HG03520 (cell line): ENCODE results near the gene CACNA1I.

Source experiments
- ATAC-seq: cut with Tn5 transposase; IDR thresholded peaks from one replicate; pipeline ENCODE4 v1.9.1; 2021; ENCODE audit warnings: mild to moderate bottlenecking, moderate library complexity; ENCODE audit not compliant: unreplicated experiment

The CACNA1I gene

GRCh38 chr22:39664485-39665200 is 94.1 kb downstream of the CACNA1I start:
- ATAC-seq, result no peak

GRCh38 chr22:39665229-39665628 is 94.7 kb downstream of the CACNA1I start:
- ATAC-seq, result no peak

- no peak for ATAC-seq
Measured at GRCh38 chr22:39665661-39666431, 95.3 kb downstream of the CACNA1I start.

GRCh38 chr22:39666495-39666894 is 95.9 kb downstream of the CACNA1I start:
- ATAC-seq, result no peak

GRCh38 chr22:39666926-39667325 is 96.4 kb downstream of the CACNA1I start:
- ATAC-seq, result no peak

GRCh38 chr22:39669432-39669831 is 98.9 kb downstream of the CACNA1I start:
- ATAC-seq, result no peak

- ATAC-seq, result no peak
Measured at GRCh38 chr22:39671936-39672335, 101.4 kb downstream of the CACNA1I start.

- no peak for ATAC-seq
Measured at GRCh38 chr22:39674536-39674935, 104.0 kb downstream of the CACNA1I start.

GRCh38 chr22:39675947-39676346 is 105.4 kb downstream of the CACNA1I start:
- ATAC-seq, result no peak

GRCh38 chr22:39677967-39678366 is 107.4 kb downstream of the CACNA1I start:
- no peak for ATAC-seq

GRCh38 chr22:39678862-39679490 is 108.4 kb downstream of the CACNA1I start:
- ATAC-seq, result no peak

GRCh38 chr22:39679652-39680051 is 109.1 kb downstream of the CACNA1I start:
- no peak for ATAC-seq

- no peak for ATAC-seq
Measured at GRCh38 chr22:39680486-39680885, 109.9 kb downstream of the CACNA1I start.

GRCh38 chr22:39681038-39681861 is 110.7 kb downstream of the CACNA1I start:
- no peak for ATAC-seq

- ATAC-seq, result no peak
Measured at GRCh38 chr22:39682994-39683393, 112.4 kb downstream of the CACNA1I start.

GRCh38 chr22:39683639-39684038 is 113.1 kb downstream of the CACNA1I start:
- ATAC-seq, result no peak

- ATAC-seq, result no peak
Measured at GRCh38 chr22:39684702-39685281, 114.2 kb downstream of the CACNA1I start.

GRCh38 chr22:39685336-39686177 is 115.0 kb downstream of the CACNA1I start:
- no peak for ATAC-seq

- ATAC-seq, result no peak
Measured at GRCh38 chr22:39686178-39686620, 115.6 kb downstream of the CACNA1I start.
